ENCODE results near the gene TM2D1.

The TM2D1 gene

GRCh38 chr1:61645476-61645875 is 79.5 kb downstream of the TM2D1 start:
- peaks cover 0 to 3% of the 10 kb centered on the region in 2 donors for H3K4me1 ChIP-seq (ENCODE audit: control insufficient read depth in 1 of 2, insufficient read depth in 2 of 2, low read length in 2 of 2)
- no peaks in the 10 kb centered on the region for H3K36me3 ChIP-seq (ENCODE audit: control insufficient read depth in 1 of 2, insufficient read depth in 2 of 2, low read length in 2 of 2)
- H3K27ac ChIP-seq (ENCODE audit: low read depth, low read length), result no peak overlapping the region
- H3K27me3 ChIP-seq (ENCODE audit: control insufficient read depth in 1 of 2, insufficient read depth in 2 of 2, low read length in 2 of 2), result no peaks in the 10 kb centered on the region
- H3K9ac ChIP-seq (ENCODE audit: low read depth in 1 of 2, low read length in 2 of 2), result no peak overlapping the region
- no peak overlapping the region for H3K4me3 ChIP-seq (ENCODE audit: low read depth in 1 of 2, low read length in 2 of 2)
- H3K9me3 ChIP-seq (ENCODE audit: control insufficient read depth in 1 of 2, low read length in 2 of 2), result no peaks in the 10 kb centered on the region

DNA sequence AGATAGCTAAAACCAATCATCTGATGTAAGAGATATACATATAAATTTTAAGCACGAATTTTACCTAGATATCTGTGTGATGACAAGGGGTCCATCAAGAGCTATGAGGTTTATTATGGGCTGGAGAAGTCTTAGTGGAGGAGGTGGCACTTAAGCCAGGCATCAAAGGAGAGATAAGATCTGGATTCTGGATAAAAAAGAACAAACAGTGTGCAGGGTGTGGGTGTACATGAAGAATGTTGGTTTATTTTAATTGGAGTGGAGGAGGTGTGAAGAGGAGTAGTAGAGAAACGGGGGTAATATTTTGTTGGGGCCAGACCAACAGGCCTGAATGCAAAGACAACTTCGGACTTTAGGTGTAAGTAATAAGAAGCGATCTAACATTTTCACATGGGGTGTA is 80.6 kb downstream of the TM2D1 start:
- Histone ChIP-seq H3K36me3 (ENCODE audit: control insufficient read depth in 1 of 2, insufficient read depth in 2 of 2, low read length in 2 of 2) (no peaks in the 10 kb centered on the region), H3K4me3 (ENCODE audit: low read depth in 1 of 2, low read length in 2 of 2) (no peak overlapping the region), H3K4me1 (ENCODE audit: control insufficient read depth in 1 of 2, insufficient read depth in 2 of 2, low read length in 2 of 2) (peaks cover 0 to 3% of the 10 kb centered on the region in 2 donors), H3K9ac (ENCODE audit: low read depth in 1 of 2, low read length in 2 of 2) (no peak overlapping the region), H3K27ac (ENCODE audit: low read depth, low read length) (no peak overlapping the region), H3K9me3 (ENCODE audit: control insufficient read depth in 1 of 2, low read length in 2 of 2) (no peaks in the 10 kb centered on the region), H3K27me3 (ENCODE audit: control insufficient read depth in 1 of 2, insufficient read depth in 2 of 2, low read length in 2 of 2) (no peaks in the 10 kb centered on the region)

DNA sequence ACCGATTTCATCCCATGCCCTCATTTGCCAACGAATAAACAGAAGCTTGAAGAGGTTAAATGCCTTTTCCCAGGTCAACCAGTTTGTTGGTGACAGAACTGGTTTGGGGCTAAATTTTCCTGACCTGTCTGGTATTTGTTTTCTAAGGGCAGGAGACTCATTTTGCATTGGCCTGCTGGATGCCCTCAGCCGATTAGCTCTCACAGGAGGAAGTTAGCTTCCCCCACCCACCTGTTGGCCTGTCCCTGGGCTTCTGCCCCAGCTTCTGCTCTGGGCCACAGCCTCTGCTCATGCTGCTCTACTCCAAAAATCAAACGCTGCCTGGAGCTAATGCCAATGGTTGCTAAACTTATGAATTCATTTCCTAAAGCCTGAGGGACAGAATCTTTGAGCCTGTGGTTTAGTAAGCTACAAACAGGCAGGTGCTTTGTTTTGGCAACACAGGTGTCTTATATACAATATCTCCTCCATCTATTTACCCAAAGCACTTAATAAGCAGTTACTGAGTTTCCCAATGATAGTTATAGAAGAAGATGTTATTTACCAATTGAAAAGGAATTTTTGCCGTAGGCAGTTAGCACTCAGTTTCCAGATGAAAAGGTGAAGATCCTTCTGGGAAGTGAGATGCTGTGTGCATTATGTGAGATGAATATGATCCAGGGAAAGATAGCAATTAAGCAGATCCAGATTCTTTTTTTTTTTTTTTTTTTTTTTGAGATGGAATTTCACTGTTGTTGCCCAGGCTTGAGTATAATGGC is 82.3 kb downstream of the TM2D1 start:
- H3K27me3 ChIP-seq (ENCODE audit: control insufficient read depth in 1 of 2, insufficient read depth in 2 of 2, low read length in 2 of 2), result no peaks in the 10 kb centered on the region
- peaks cover 0 to 3% of the 10 kb centered on the region in 2 donors for H3K4me1 ChIP-seq (ENCODE audit: control insufficient read depth in 1 of 2, insufficient read depth in 2 of 2, low read length in 2 of 2)
- no peak overlapping the region for H3K4me3 ChIP-seq (ENCODE audit: low read depth in 1 of 2, low read length in 2 of 2)
- H3K36me3 ChIP-seq (ENCODE audit: control insufficient read depth in 1 of 2, insufficient read depth in 2 of 2, low read length in 2 of 2), result no peaks in the 10 kb centered on the region
- no peak overlapping the region for H3K9ac ChIP-seq (ENCODE audit: low read depth in 1 of 2, low read length in 2 of 2)
- no peaks in the 10 kb centered on the region for H3K9me3 ChIP-seq (ENCODE audit: control insufficient read depth in 1 of 2, low read length in 2 of 2)
- no peak overlapping the region for H3K27ac ChIP-seq (ENCODE audit: low read depth, low read length)

- Histone ChIP-seq H3K4me3 (ENCODE audit: low read depth in 1 of 2, low read length in 2 of 2) (peak overlapping the region; percentile 40 to 42), H3K27ac (ENCODE audit: low read depth, low read length) (no peak overlapping the region), H3K27me3 (ENCODE audit: control insufficient read depth in 1 of 2, insufficient read depth in 2 of 2, low read length in 2 of 2) (no peaks in the 10 kb centered on the region), H3K36me3 (ENCODE audit: control insufficient read depth in 1 of 2, insufficient read depth in 2 of 2, low read length in 2 of 2) (no peaks in the 10 kb centered on the region), H3K4me1 (ENCODE audit: control insufficient read depth in 1 of 2, insufficient read depth in 2 of 2, low read length in 2 of 2) (peaks cover 0 to 3% of the 10 kb centered on the region in 2 donors), H3K9me3 (ENCODE audit: control insufficient read depth in 1 of 2, low read length in 2 of 2) (no peaks in the 10 kb centered on the region), H3K9ac (ENCODE audit: low read depth in 1 of 2, low read length in 2 of 2) (no peak overlapping the region)
Measured at GRCh38 chr1:61641578-61642336, 83.2 kb downstream of the TM2D1 start.

DNA sequence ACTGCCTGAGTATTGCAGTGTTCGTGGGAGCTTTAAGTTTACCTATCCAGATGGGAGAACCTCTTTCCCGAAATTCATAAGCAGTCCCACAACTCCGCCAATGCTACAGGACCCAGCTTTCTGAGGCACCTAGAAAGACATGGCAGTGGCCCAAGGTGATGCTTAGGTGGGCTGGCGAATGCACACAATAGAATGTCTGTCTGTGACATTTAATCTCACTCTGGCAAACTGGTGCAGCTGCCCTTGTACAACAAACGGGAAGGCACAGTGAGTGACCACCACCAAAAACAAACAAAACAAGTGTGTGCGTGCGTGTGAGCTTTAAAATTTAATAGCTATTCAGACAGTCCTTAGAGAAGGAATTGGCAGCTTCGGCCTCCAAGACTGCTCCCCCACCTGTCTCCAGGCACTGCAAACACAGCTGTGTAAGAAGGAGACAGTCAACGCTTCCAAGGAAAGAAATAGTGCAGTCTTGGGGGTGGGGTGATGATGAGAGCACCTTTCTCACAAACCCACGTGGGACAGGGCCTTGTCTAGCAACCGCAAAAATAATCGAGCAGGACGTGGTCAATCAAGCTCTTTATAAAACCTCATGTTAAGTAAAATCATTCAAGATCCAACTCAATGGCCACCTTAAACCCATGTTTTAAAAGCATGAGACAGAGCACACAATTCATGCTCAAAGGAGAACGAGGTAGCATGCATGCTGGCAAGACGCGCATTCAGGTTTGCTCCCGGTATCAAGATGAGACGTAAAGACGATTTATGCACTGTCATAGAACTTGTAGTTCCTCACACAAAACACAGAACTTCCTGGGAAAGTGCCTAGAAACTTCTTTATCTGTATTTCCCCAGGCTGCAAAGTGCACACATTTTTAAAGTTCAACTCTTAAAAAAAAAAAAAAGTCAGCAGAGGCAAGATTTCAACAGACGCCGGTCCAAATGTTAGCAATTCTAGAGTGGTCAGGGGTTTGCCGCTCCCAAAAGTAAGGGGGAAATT is 84.1 kb downstream of the TM2D1 start:
- H3K27me3 ChIP-seq (ENCODE audit: control insufficient read depth in 1 of 2, insufficient read depth in 2 of 2, low read length in 2 of 2), result no peaks in the 10 kb centered on the region
- H3K36me3 ChIP-seq (ENCODE audit: control insufficient read depth in 1 of 2, insufficient read depth in 2 of 2, low read length in 2 of 2), result no peaks in the 10 kb centered on the region
- peak overlapping the region in 1 of 2 donors; percentile 42 for H3K4me3 ChIP-seq (ENCODE audit: low read depth in 1 of 2, low read length in 2 of 2)
- H3K9me3 ChIP-seq (ENCODE audit: control insufficient read depth in 1 of 2, low read length in 2 of 2), result no peaks in the 10 kb centered on the region
- H3K27ac ChIP-seq (ENCODE audit: low read depth, low read length), result no peak overlapping the region
- no peak overlapping the region for H3K9ac ChIP-seq (ENCODE audit: low read depth in 1 of 2, low read length in 2 of 2)
- peaks cover 0 to 3% of the 10 kb centered on the region in 2 donors for H3K4me1 ChIP-seq (ENCODE audit: control insufficient read depth in 1 of 2, insufficient read depth in 2 of 2, low read length in 2 of 2)

GRCh38 chr1:61639608-61640336 is 85.2 kb downstream of the TM2D1 start:
- Histone ChIP-seq H3K27me3 (ENCODE audit: control insufficient read depth in 1 of 2, insufficient read depth in 2 of 2, low read length in 2 of 2) (no peaks in the 10 kb centered on the region), H3K36me3 (ENCODE audit: control insufficient read depth in 1 of 2, insufficient read depth in 2 of 2, low read length in 2 of 2) (no peaks in the 10 kb centered on the region), H3K9ac (ENCODE audit: low read depth in 1 of 2, low read length in 2 of 2) (no peak overlapping the region), H3K9me3 (ENCODE audit: control insufficient read depth in 1 of 2, low read length in 2 of 2) (no peaks in the 10 kb centered on the region), H3K4me3 (ENCODE audit: low read depth in 1 of 2, low read length in 2 of 2) (no peak overlapping the region), H3K4me1 (ENCODE audit: control insufficient read depth in 1 of 2, insufficient read depth in 2 of 2, low read length in 2 of 2) (peaks cover 0 to 3% of the 10 kb centered on the region in 2 donors), H3K27ac (ENCODE audit: low read depth, low read length) (no peak overlapping the region)

GRCh38 chr1:61638911-61639605 is 85.9 kb downstream of the TM2D1 start:
- Histone ChIP-seq H3K27me3 (ENCODE audit: control insufficient read depth in 1 of 2, insufficient read depth in 2 of 2, low read length in 2 of 2) (no peaks in the 10 kb centered on the region), H3K4me1 (ENCODE audit: control insufficient read depth in 1 of 2, insufficient read depth in 2 of 2, low read length in 2 of 2) (peaks cover 0 to 3% of the 10 kb centered on the region in 2 donors), H3K27ac (ENCODE audit: low read depth, low read length) (no peak overlapping the region), H3K4me3 (ENCODE audit: low read depth in 1 of 2, low read length in 2 of 2) (no peak overlapping the region), H3K9ac (ENCODE audit: low read depth in 1 of 2, low read length in 2 of 2) (no peak overlapping the region), H3K9me3 (ENCODE audit: control insufficient read depth in 1 of 2, low read length in 2 of 2) (no peaks in the 10 kb centered on the region), H3K36me3 (ENCODE audit: control insufficient read depth in 1 of 2, insufficient read depth in 2 of 2, low read length in 2 of 2) (no peaks in the 10 kb centered on the region)

- no peak overlapping the region for H3K9ac ChIP-seq (ENCODE audit: low read depth in 1 of 2, low read length in 2 of 2)
- no peaks in the 10 kb centered on the region for H3K36me3 ChIP-seq (ENCODE audit: control insufficient read depth in 1 of 2, insufficient read depth in 2 of 2, low read length in 2 of 2)
- no peak overlapping the region for H3K27ac ChIP-seq (ENCODE audit: low read depth, low read length)
- H3K9me3 ChIP-seq (ENCODE audit: control insufficient read depth in 1 of 2, low read length in 2 of 2), result no peaks in the 10 kb centered on the region
- peaks cover 0 to 3% of the 10 kb centered on the region in 2 donors for H3K4me1 ChIP-seq (ENCODE audit: control insufficient read depth in 1 of 2, insufficient read depth in 2 of 2, low read length in 2 of 2)
- H3K4me3 ChIP-seq (ENCODE audit: low read depth in 1 of 2, low read length in 2 of 2), result no peak overlapping the region
- H3K27me3 ChIP-seq (ENCODE audit: control insufficient read depth in 1 of 2, insufficient read depth in 2 of 2, low read length in 2 of 2), result no peaks in the 10 kb centered on the region
Measured at GRCh38 chr1:61638296-61638695, 86.6 kb downstream of the TM2D1 start.

DNA sequence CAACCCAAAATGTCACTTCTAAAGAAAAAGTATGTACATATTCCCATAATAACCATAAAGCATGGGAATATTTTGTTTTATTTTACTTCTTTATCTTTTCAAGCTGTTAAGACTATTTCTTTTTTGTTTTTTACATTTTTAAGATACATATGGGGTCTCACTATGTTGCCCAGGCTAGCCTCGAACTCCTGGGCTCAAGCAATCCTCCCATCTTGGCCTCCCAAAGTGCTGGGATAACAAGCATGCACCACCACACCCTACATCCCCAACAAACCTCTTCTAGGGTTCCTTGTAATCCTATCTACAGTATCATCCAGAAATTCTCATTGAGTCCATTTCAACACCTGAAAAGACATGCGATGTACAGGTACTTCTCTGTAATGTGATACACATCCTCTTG is 87.5 kb downstream of the TM2D1 start:
- no peaks in the 10 kb centered on the region for H3K36me3 ChIP-seq (ENCODE audit: control insufficient read depth in 1 of 2, insufficient read depth in 2 of 2, low read length in 2 of 2)
- H3K27me3 ChIP-seq (ENCODE audit: control insufficient read depth in 1 of 2, insufficient read depth in 2 of 2, low read length in 2 of 2), result no peaks in the 10 kb centered on the region
- H3K27ac ChIP-seq (ENCODE audit: low read depth, low read length), result no peak overlapping the region
- H3K4me1 ChIP-seq (ENCODE audit: control insufficient read depth in 1 of 2, insufficient read depth in 2 of 2, low read length in 2 of 2), result peaks cover 0 to 3% of the 10 kb centered on the region in 2 donors
- H3K9ac ChIP-seq (ENCODE audit: low read depth in 1 of 2, low read length in 2 of 2), result no peak overlapping the region
- H3K4me3 ChIP-seq (ENCODE audit: low read depth in 1 of 2, low read length in 2 of 2), result no peak overlapping the region
- no peaks in the 10 kb centered on the region for H3K9me3 ChIP-seq (ENCODE audit: control insufficient read depth in 1 of 2, low read length in 2 of 2)
